ENCODE results near the gene USE1.
A peak's percentile ranks its signal among the peaks of the same experiment; 100 is the strongest.

USE1 gene

GRCh38 chr19:17202713-17203112, 12.4 kb upstream of the USE1 start:
- in situ Hi-C loops (cut with MboI; ENCODE audit: low pct_unique_long_range_greater_than_20kb, low sequenced_read_pairs, unreplicated experiment) = no loop called here
- no peak for TF ChIP-seq CTCF (IDR thresholded peaks at IDR 0.05; ENCODE audit: extremely low read depth, insufficient read depth, missing control alignments)
- DNase-seq (ENCODE audit: low spot score) = no peak

GRCh38 chr19:17205237-17206140, 9.7 kb upstream of the USE1 start:
- in situ Hi-C loops (cut with MboI; ENCODE audit: low pct_unique_long_range_greater_than_20kb, low sequenced_read_pairs, unreplicated experiment) = no loop called here
- peak; percentile 67 for DNase-seq (ENCODE audit: low spot score)
- peak; percentile 74 for TF ChIP-seq CTCF (IDR thresholded peaks at IDR 0.05; ENCODE audit: extremely low read depth, insufficient read depth, missing control alignments)

GRCh38 chr19:17206736-17207581, 8.2 kb upstream of the USE1 start:
- in situ Hi-C loops (cut with MboI; ENCODE audit: low pct_unique_long_range_greater_than_20kb, low sequenced_read_pairs, unreplicated experiment) = no loop called here
- DNase-seq (ENCODE audit: low spot score) = no peak
- no peak for TF ChIP-seq CTCF (IDR thresholded peaks at IDR 0.05; ENCODE audit: extremely low read depth, insufficient read depth, missing control alignments)

- in situ Hi-C loops (cut with MboI; ENCODE audit: low pct_unique_long_range_greater_than_20kb, low sequenced_read_pairs, unreplicated experiment) = no loop called here
- no peak for TF ChIP-seq CTCF (IDR thresholded peaks at IDR 0.05; ENCODE audit: extremely low read depth, insufficient read depth, missing control alignments)
- peak; percentile 77 for DNase-seq (ENCODE audit: low spot score)
Observed at GRCh38 chr19:17209126-17210036, 5.8 kb upstream of the USE1 start.

GRCh38 chr19:17210296-17210695, 4.9 kb upstream of the USE1 start:
- no peak for DNase-seq (ENCODE audit: low spot score)
- TF ChIP-seq CTCF (IDR thresholded peaks at IDR 0.05; ENCODE audit: extremely low read depth, insufficient read depth, missing control alignments) = no peak
- in situ Hi-C loops (cut with MboI; ENCODE audit: low pct_unique_long_range_greater_than_20kb, low sequenced_read_pairs, unreplicated experiment) = no loop called here

Data from GM13977 (cell line).